H9 (cell line): ENCODE measurements around the gene ANKRD11. TPM values are rescaled to one million over a fixed set of nuclear protein-coding genes. Genes with fewer than 3 reads are reported as not detected.

Experiments used
- DNase-seq: peaks from one replicate; pipeline ENCODE4 v3.0.0-alpha.2; 2017
- H2AFZ ChIP-seq: one replicate; pipeline ENCODE4 v1.6.1; 2013; ENCODE audit warnings: mild to moderate bottlenecking, low read length, control low read depth, moderate library complexity
- H2AK5ac ChIP-seq: 2 replicates; pipeline ENCODE4 v1.6.1; 2013; ENCODE audit warnings: low read length, control low read depth, mixed read lengths; ENCODE audit not compliant: insufficient read length
- H2BK120ac ChIP-seq: one replicate; pipeline ENCODE4 v1.6.1; 2013; ENCODE audit warnings: low read depth, mild to moderate bottlenecking, low read length, control low read depth, inconsistent platforms; ENCODE audit not compliant: poor library complexity, severe bottlenecking
- H2BK12ac ChIP-seq: 2 replicates; pipeline ENCODE4 v1.6.1; 2013; ENCODE audit warnings: low read length, control low read depth, mixed read lengths, low read depth; ENCODE audit not compliant: insufficient read length
- H2BK15ac ChIP-seq: 2 replicates; pipeline ENCODE4 v1.6.1; 2013; ENCODE audit warnings: low read depth, low read length, control low read depth
- H2BK20ac ChIP-seq: one replicate; pipeline ENCODE4 v1.6.1; 2013; ENCODE audit warnings: low read depth, mild to moderate bottlenecking, low read length, control low read depth, inconsistent platforms; ENCODE audit not compliant: poor library complexity, severe bottlenecking
- H2BK5ac ChIP-seq: 2 replicates; pipeline ENCODE4 v1.6.1; 2013; ENCODE audit warnings: low read length, control low read depth, mixed read lengths; ENCODE audit not compliant: insufficient read length
- H3K14ac ChIP-seq: 2 replicates; pipeline ENCODE4 v1.6.1; 2013; ENCODE audit warnings: low read length, control low read depth; ENCODE audit not compliant: insufficient read depth
- H3K18ac ChIP-seq: 2 replicates; pipeline ENCODE4 v1.6.1; 2013; ENCODE audit warnings: low read depth, mild to moderate bottlenecking, mixed read lengths, low read length, control low read depth; ENCODE audit not compliant: insufficient read length
- H3K23ac ChIP-seq: 2 replicates; pipeline ENCODE4 v1.6.1; 2013; ENCODE audit warnings: low read length, control low read depth, mixed read lengths, low read depth; ENCODE audit not compliant: insufficient read length
- H3K23me2 ChIP-seq: 2 replicates; pipeline ENCODE4 v1.6.1; 2013; ENCODE audit warnings: low read depth, mild to moderate bottlenecking, mixed read lengths, low read length, control low read depth; ENCODE audit not compliant: insufficient read length, poor library complexity, severe bottlenecking
- H3K27ac ChIP-seq: 2 replicates; pipeline ENCODE4 v1.5.1; 2013; ENCODE audit warnings: low read length, control low read depth, mixed read lengths, low read depth; ENCODE audit not compliant: insufficient read length
- H3K27me3 ChIP-seq: 2 replicates; pipeline ENCODE4 v1.6.1; 2013; ENCODE audit warnings: low read length, control low read depth, inconsistent platforms; ENCODE audit not compliant: insufficient read depth
- H3K4ac ChIP-seq: 2 replicates; pipeline ENCODE4 v1.6.1; 2013; ENCODE audit warnings: low read depth, mild to moderate bottlenecking, control low read depth, inconsistent platforms, low read length, moderate library complexity
- H3K4me1 ChIP-seq: 2 replicates; pipeline ENCODE4 v1.6.1; 2013; ENCODE audit warnings: low read length, control low read depth, inconsistent platforms; ENCODE audit not compliant: insufficient read depth
- H3K4me2 ChIP-seq: 2 replicates; pipeline ENCODE4 v1.6.1; 2013; ENCODE audit warnings: low read length, control low read depth, mixed read lengths; ENCODE audit not compliant: insufficient read length, insufficient read depth
- H3K56ac ChIP-seq: 2 replicates; pipeline ENCODE4 v1.6.1; 2013; ENCODE audit warnings: low read depth, mild to moderate bottlenecking, mixed read lengths, low read length, control low read depth; ENCODE audit not compliant: insufficient read length
- H3K79me1 ChIP-seq: 2 replicates; pipeline ENCODE4 v1.6.1; 2013; ENCODE audit warnings: low read depth, mild to moderate bottlenecking, moderate library complexity, low read length, control low read depth, inconsistent platforms; ENCODE audit not compliant: insufficient read depth, poor library complexity, severe bottlenecking
- H3K79me2 ChIP-seq: 2 replicates; pipeline ENCODE4 v1.6.1; 2013; ENCODE audit warnings: low read length, control low read depth, inconsistent platforms; ENCODE audit not compliant: insufficient read depth
- H3K9ac ChIP-seq: 2 replicates; pipeline ENCODE4 v1.6.1; 2013; ENCODE audit warnings: low read length, control low read depth, mixed read lengths; ENCODE audit not compliant: insufficient read length; ENCODE audit errors: extremely low read depth
- H3K9me3 ChIP-seq: one replicate; pipeline ENCODE4 v1.6.1; 2013; ENCODE audit warnings: low read depth, low read length, inconsistent platforms; ENCODE audit not compliant: control insufficient read depth
- H3T11ph ChIP-seq: one replicate; pipeline ENCODE4 v1.6.1; 2013; ENCODE audit warnings: mild to moderate bottlenecking, low read length, control low read depth, inconsistent platforms
- H4K20me1 ChIP-seq: one replicate; pipeline ENCODE4 v1.6.1; 2013; ENCODE audit not compliant: control insufficient read depth, insufficient read length, insufficient read depth
- H4K5ac ChIP-seq: 2 replicates; pipeline ENCODE4 v1.6.1; 2013; ENCODE audit warnings: low read depth, mild to moderate bottlenecking, mixed read lengths, low read length, control low read depth; ENCODE audit not compliant: insufficient read length
- H4K8ac ChIP-seq: replicated peaks from 2 replicates; pipeline ENCODE4 v1.6.1; 2013; ENCODE audit warnings: low read length, control low read depth, mixed read lengths, low read depth; ENCODE audit not compliant: insufficient read length
- H4K91ac ChIP-seq: 2 replicates; pipeline ENCODE4 v1.6.1; 2013; ENCODE audit warnings: low read depth, mild to moderate bottlenecking, moderate library complexity, mixed read lengths, low read length, control low read depth; ENCODE audit not compliant: insufficient read length
- H3K27ac Mint-ChIP-seq, 3 experiments: 2 replicates in 2 of 3; 3 replicates in 1 of 3; pipeline ENCODE4 v1.8.0; 2020 to 2021; ENCODE audit warnings: mixed read lengths in 3 of 3, mild to moderate bottlenecking in 1 of 3, moderate library complexity in 1 of 3
- H3K27me3 Mint-ChIP-seq: 2 replicates; pipeline ENCODE4 v1.8.0; 2021; ENCODE audit warnings: low read depth, mild to moderate bottlenecking, moderate library complexity, mixed read lengths
- H3K36me3 Mint-ChIP-seq, 3 experiments: 2 replicates in 2 of 3; 3 replicates in 1 of 3; pipeline ENCODE4 v1.8.0; 2020 to 2021; ENCODE audit warnings: low read depth in 3 of 3, mixed read lengths in 3 of 3; ENCODE audit not compliant: insufficient read depth in 1 of 3
- H3K4me1 Mint-ChIP-seq, 2 experiments: 2 replicates each; pipeline ENCODE4 v1.8.0; 2020; ENCODE audit warnings: mixed read lengths in 2 of 2
- H3K4me3 Mint-ChIP-seq, 2 experiments: 2 replicates in 1 of 2; 3 replicates in 1 of 2; pipeline ENCODE4 v1.8.0; 2020 to 2021; ENCODE audit warnings: mild to moderate bottlenecking in 2 of 2, mixed read lengths in 2 of 2, moderate library complexity in 1 of 2
- H3K9me3 Mint-ChIP-seq, 2 experiments: 2 replicates in 1 of 2; 3 replicates in 1 of 2; pipeline ENCODE4 v1.8.0; 2020; ENCODE audit warnings: mild to moderate bottlenecking in 2 of 2, mixed read lengths in 2 of 2, moderate library complexity in 1 of 2
- WGBS: extraction: QIAGEN DNeasy Blood & Tissue Kit; methylation state at CpG from one replicate; pipeline ENCODE4 v1.1.7; 2013; ENCODE audit warnings: missing lambda C conversion rate, low lambda C conversion rate, mixed read lengths; ENCODE audit not compliant: insufficient read length; ENCODE audit errors: extremely low coverage; 5-methylcytosine and 5-hydroxymethylcytosine counted together
- total RNA-seq: library from RNA; stranded (reverse); gene quantifications from 2 replicates; pipeline ENCODE4 v1.2.1, GENCODE V29; 2021
- TF ChIP-seq, protein P1 (sequence below): fragments of 200-600 bp; sonication (generic); conservative IDR thresholded peaks from 3 replicates; pipeline ENCODE4 v1.8.0; 2021; ENCODE audit warnings: antibody characterized with exemption, mild to moderate bottlenecking

The ANKRD11 gene
- total RNA-seq, 1 experiment from 2014 or later, result 181 TPM

DNA sequence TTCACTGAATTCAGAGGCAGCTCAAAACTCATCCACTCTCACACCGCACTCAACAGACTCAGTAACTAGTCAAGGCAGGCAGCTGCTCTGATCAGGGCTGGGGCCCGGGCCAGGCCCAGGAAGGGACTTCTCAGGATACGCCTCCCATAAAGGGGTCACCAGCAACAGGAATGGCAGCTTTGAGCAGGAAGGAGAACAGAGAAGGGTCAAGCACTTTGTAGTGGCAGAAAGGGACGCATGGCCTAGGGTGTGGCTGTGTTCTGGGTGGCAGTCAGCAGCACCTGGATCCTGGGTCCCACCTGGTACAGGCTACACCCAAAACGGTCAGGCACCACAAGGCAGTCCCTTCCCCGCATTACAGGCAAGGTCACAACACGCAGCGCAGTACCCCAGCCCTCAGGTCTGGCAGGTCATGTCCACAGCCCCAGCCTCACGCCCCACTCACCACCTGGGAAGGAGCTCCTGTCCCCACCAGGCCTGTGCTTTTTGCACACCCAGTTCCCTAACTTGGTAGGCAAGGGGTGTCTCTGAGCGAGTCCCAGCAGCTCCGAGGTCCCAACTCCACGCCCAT lies 173.2 kb downstream of the ANKRD11 start:
- H4K91ac ChIP-seq, result no peak overlapping the region
- H2BK5ac ChIP-seq, result no peak overlapping the region
- peaks cover 9 to 32% (median 26%) of the 10 kb centered on the region in 3 experiments; a peak in 6 of 7 replicates for H3K36me3 Mint-ChIP-seq
- H3K56ac ChIP-seq, result no peak overlapping the region
- no peak overlapping the region for H2AFZ ChIP-seq
- no peak overlapping the region for H4K5ac ChIP-seq
- H3K27ac Mint-ChIP-seq, result peak overlapping the region; percentile 9 to 60 (median 36)
- no peaks in the 10 kb centered on the region; the same call in 1 of the 2 replicates for H3K27me3 Mint-ChIP-seq
- no peak overlapping the region for H2BK15ac ChIP-seq
- no peak overlapping the region for H3K23ac ChIP-seq
- no peak overlapping the region for H3K18ac ChIP-seq
- no peaks in the 10 kb centered on the region for H3K27me3 ChIP-seq
- peaks cover 15% of the 10 kb centered on the region for H3K79me1 ChIP-seq
- no peak overlapping the region for H3K14ac ChIP-seq
- H4K8ac ChIP-seq, result no peak overlapping the region
- H3K23me2 ChIP-seq, result no peaks in the 10 kb centered on the region
- TF ChIP-seq, protein P1, sequence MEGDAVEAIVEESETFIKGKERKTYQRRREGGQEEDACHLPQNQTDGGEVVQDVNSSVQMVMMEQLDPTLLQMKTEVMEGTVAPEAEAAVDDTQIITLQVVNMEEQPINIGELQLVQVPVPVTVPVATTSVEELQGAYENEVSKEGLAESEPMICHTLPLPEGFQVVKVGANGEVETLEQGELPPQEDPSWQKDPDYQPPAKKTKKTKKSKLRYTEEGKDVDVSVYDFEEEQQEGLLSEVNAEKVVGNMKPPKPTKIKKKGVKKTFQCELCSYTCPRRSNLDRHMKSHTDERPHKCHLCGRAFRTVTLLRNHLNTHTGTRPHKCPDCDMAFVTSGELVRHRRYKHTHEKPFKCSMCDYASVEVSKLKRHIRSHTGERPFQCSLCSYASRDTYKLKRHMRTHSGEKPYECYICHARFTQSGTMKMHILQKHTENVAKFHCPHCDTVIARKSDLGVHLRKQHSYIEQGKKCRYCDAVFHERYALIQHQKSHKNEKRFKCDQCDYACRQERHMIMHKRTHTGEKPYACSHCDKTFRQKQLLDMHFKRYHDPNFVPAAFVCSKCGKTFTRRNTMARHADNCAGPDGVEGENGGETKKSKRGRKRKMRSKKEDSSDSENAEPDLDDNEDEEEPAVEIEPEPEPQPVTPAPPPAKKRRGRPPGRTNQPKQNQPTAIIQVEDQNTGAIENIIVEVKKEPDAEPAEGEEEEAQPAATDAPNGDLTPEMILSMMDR, result no peak
- DNase-seq, result no peak
- peaks cover 11% of the 10 kb centered on the region; the same call in 1 of the 2 replicates for H3K4me1 ChIP-seq
- H3K79me2 ChIP-seq, result peaks cover 78% of the 10 kb centered on the region; the same call in 1 of the 2 replicates
- no peak overlapping the region for H3K4ac ChIP-seq
- no peak overlapping the region for H2BK20ac ChIP-seq
- H4K20me1 ChIP-seq, result no peaks in the 10 kb centered on the region
- H2BK120ac ChIP-seq, result no peak overlapping the region
- no peak overlapping the region; a peak in 1 of 5 replicates for H3K4me3 Mint-ChIP-seq
- H3T11ph ChIP-seq, result no peak overlapping the region
- H2BK12ac ChIP-seq, result no peak overlapping the region
- no peak overlapping the region for H3K4me2 ChIP-seq
- no CpG with 5 or more reads among the region's 12 CpGs for WGBS
- H3K9me3 ChIP-seq, result no peaks in the 10 kb centered on the region
- no peak overlapping the region for H3K9ac ChIP-seq
- H3K4me1 Mint-ChIP-seq, result peaks cover 55 to 78% of the 10 kb centered on the region in 2 experiments
- no peaks in the 10 kb centered on the region for H3K9me3 Mint-ChIP-seq
- no peak overlapping the region for H3K27ac ChIP-seq
- H2AK5ac ChIP-seq, result no peak overlapping the region
